Hepatic stellate cell (primary cell): ENCODE measurements around the gene VSIR.

Source experiments
- DNase-seq: peaks from one replicate; pipeline ENCODE4 v3.0.0; 2011; ENCODE audit warnings: low spot score

Gene VSIR

DNA sequence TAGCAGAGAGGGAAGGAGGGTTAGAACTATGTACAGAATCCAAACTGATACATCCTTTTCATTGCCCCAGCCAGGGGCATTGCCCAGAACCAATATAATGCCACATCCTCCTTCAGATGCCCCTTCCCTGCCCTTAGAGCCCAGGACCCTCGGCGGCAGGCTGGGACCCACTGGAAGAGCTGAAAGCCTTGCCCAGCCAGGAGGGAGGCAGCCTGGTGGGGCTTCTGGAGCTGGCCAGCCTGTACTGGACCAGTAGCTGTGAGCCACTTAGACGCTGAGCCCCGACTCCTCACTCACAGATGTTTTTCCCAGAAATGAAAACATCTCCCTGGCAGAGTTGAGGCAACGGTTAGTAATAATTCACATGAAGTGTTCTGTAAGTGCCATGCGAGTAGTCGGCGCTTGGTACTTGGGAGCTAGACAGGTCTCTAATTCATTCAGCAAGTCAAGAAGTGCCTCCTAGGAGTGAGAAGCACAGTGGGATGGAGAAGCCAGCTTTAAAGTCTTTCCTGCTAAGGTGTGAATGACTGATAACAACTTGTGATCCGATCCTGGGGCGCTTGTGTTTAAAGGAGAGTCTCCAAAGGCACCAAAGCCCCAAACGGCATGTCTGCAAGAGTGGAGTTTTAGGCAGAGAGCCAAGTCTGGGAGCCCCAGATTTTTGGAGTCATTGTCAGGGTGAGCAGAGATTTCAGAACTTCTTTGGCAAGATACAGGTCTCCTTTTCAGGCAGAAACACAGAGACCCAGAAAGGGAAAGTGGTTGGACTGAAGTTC is 9.8 kb downstream of the VSIR start:
- no peak for DNase-seq

DNA sequence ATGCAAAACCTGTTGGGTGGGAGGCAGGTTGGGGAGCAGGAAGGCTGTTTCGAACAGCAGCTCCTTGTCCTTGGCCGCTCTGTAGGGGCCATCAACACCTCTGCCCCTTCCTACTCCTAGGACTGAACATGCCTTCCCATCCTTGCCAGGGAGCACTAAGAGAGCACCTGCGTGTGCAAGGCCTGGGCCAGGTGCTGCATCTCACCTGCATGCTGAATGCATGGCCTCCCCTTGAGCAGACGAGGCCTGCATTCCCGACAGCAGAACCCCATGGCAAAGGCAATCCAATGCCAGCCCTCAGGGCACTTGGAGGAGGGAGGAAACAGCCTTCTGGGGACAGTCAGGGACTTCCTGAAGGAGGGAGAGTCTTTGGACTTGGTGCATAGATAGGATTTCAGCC is 11.0 kb downstream of the VSIR start:
- DNase-seq = no peak

DNA sequence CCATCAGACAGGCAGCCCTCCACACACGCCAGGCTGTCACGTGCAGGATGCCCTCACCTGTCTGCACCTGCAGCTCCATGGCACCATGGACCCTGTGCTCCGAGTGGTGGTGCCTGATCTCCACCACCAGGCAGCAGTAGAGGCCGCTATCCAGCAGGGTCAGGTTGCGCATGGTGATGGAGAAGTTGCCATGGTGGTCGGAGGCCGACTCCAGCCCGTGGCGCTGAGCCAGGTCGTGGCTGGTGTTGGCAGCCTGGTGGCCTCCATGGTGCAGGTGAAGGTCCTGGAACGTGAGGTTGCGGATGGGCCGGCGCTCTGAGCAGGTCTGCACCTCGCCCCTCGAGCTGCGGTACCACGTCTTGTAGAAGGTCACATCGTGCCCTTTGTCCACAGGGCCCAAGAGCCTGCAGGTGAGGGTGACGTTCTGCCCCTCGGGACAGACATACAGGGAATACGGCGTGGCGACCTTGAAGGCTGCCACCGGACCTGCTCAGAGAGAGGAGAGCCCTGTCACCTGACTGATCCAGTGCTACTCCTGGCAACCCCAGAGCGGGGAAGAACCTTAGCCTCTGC is 11.7 kb downstream of the VSIR start:
- no peak for DNase-seq

DNA sequence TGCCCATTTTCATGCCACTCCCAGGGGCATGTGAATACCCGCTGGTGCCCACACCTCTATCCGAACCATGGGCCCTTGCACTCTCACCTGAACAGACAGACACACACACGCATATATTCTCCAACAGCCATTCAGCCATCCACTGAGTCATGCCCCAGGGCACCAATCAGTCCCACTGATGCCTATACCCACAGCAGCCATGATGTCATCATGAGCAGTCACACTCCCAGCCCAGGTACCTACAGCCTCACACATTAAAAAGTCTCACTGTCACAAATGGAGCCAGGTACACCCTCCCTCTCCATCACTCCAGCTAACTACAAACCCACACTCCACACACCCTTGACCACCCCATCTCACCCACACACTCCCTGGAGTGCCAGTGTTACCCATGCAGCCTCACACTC is 12.2 kb downstream of the VSIR start:
- DNase-seq = no peak

DNA sequence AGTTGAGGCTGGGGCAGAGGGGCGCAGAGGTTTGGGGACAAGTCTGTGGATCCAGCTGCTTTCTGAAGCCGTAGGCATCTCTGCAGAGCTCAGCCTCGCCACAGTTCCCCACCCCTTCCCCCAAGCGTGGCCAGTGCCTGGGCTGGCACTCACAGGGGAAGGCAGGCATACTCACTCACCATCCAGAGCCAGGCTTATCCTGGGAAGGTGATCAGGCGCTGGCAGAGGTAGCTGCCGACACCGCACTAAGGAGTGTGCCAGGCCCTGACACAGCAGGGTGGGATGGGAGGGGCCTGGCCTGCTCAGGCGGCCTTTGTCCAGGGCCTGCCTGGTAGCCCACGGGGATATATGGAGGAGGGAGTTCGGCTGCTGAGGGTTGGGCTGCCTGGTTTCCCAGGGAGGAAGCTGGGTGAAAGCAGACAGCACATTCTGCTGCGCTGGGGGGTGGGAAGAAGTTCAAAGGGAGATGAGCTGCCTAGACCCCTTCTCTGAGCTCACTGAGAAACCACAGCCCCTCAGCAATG is 15.9 kb downstream of the VSIR start:
- DNase-seq = no peak

DNA sequence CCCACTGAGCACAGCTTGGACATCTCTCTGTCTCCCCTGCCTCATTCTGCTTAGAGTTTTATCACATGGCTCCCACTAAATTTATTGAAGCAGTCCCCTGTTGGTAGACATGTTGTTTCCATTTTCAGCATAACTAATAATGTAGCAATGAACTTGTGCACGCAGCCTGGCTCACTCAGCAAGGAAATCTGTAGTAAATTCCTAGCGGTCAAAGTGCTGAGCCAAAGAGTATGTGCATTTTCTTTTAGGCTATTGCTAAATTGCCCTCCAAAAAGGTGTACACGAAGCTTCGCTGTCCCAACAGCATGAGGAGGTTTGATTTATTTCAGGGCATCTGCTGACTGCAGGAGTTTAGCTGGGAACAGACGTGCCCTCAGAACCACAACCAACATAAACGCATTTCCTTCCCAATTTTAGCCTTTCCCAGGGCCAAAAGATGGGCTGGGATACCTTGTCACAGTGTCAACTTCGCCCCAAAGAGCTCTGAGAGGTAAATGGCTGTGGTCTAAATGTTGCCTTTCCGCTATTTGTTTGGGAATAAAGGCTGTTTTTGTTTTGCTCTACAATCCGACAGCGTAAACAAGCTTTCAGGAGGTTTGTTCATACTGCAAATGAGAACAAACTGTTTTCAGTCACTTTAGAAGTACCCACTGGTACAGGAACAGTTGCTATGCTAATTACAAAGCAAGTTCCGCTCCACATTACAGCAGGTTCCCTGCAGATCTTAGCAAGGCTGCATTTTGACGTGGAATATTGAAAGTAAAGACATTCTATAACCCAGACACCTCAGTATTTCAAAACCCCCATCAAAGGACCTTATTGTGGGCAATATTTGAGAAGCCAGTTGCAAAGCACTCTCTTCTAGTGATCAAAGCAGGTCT is 16.8 kb downstream of the VSIR start:
- no peak for DNase-seq

DNA sequence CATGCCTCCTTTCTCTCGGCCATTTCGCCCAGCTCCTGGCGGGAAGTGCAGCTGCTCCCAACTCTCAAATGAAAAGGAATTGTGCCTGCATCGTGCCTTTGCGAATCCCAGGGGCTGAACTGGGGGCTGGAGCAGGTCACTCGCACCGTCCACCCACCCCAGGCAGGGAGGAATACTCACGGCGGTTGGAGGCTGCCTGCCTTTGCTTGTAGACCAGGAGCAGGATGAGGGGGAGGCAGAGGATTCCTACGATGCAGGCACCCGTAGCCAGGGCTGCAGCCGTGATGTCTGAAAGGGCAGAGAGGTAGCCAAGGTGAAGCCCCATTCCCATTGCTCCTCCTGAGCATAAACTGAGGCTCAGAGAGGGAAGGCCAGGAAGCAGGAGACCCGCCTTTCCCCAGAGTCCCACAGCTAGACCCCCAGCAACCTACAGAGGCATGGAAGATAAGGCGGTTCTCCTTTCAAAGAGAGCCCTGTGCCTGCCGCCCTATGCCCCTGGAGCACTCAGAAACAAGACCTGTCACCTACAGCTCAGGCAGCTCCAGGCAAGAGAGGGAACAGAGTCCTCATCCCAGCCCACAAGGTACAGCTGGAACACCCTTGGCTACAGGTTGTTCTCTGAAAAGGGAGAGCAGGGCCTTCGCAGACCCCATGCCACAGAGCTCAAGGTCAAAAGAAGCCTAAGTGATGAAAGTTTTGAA is 18.0 kb downstream of the VSIR start:
- no peak for DNase-seq

DNA sequence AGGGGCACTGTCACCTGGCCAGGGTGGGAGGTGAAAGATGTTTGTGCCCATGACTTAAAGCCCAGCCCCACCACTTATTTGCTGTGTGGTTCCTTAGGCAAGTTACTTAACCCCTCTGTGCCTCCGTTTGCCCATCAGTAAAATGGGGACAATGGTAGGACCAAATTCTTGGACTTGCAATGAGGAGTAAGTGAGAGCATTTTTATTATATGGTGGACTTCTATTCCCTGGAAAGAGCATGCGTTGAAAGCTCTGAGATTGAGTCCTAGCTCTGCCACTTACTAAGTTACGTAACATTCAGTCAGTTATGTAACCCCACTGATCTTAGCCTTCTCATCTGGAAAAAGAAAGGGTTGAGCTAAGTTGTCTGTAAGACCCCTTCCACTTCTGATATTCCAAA is 18.8 kb downstream of the VSIR start:
- no peak for DNase-seq

DNA sequence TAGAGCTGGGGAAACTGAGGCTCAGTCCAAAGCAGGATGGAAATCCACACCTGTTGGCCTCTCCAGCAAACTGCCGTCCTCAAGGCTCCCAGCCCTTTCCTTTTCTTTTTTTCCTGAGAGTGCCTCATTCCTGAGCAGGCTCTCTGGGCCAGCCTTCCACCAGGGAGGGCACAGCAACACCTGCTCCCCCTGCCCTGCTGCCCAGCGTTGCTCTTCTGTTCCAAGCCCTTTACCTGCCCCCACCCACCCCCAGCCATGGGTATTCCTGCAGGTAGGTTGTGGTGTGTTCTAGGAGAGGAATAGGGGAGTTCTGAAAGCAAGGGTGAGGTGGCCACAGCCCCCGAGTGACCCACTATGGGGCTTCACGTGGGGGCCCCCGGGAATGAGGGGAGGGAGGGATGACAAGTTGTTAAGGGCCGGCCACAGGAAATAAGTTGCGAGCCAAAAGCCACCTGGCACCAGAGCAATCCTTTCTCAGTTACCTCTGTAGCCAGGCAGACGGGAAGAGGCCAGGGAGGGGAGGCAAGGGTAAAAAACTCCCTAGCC is 19.3 kb downstream of the VSIR start:
- DNase-seq = no peak

DNA sequence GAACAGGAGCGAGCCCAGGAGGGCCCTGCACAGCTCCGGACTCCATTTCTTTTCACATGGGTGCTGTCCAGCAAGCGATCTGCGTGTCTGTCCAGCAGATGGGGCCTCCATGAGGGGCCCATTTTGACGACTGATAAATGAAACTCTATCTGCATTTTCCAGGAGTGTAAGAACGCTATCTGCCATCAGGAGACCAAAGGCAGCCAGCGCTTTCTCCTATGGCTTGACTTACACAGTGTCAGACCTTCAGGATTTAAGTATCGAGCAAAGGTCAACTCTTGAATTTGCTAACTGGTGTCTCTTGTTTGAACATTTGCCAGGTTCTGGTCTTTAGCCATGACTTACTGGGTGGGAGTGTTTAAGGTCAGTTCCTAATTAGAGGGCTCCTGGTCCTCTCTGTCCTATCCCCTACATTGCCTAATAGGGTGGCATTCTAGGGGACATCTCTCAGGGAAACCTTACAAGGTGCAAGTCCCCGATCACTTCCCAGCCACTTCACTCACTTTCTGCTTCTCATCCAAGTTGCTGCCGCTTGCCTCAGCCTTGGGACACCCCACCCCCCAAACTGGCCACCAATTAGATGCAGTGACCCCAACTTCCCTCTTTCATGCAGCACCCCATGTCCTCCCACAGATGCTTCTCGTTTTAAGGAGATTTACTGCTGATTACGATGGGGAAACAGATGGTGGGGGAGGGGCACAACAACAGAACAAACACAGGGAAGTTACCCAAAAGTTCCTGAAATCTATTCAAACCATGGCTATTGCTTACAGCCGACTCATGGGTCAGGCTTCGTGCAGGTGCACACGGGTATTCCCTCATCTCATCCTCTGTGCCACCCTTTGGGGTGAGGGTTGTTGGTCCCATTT is 20.0 kb downstream of the VSIR start:
- no peak for DNase-seq

DNA sequence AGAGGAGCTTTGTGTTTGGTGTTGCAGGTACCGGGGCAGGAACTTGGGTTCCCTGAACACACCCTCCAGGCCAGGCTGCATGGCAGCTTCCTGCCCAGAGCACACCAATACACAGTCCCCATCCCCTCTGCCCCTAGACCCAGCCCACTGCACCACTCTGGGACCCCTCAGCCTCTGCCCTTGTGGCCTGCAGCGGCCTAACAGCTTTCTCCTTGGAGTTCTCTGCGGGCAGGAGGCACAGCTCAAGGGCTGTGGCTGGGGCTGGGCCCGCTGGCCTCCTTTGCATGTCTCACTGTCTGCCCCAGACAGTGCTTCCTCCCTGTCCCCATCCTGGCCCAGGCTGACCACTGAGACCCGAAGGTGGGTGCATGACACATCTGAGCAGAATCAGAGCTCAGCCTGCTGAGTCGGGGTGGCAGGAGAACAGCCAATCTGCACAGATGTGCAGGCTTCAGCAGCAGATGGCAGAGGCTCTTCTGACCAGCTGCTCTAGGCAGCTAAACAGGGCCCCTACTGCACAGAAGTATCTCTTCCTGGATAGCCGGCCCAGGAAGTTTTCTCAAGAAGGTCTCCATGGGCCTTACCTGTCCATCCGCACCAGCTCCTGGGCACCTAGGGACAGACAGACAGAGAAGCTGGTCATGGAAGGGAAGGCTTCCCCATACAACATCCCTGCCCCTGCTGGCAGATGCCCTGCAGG is 20.8 kb downstream of the VSIR start:
- DNase-seq = no peak

DNA sequence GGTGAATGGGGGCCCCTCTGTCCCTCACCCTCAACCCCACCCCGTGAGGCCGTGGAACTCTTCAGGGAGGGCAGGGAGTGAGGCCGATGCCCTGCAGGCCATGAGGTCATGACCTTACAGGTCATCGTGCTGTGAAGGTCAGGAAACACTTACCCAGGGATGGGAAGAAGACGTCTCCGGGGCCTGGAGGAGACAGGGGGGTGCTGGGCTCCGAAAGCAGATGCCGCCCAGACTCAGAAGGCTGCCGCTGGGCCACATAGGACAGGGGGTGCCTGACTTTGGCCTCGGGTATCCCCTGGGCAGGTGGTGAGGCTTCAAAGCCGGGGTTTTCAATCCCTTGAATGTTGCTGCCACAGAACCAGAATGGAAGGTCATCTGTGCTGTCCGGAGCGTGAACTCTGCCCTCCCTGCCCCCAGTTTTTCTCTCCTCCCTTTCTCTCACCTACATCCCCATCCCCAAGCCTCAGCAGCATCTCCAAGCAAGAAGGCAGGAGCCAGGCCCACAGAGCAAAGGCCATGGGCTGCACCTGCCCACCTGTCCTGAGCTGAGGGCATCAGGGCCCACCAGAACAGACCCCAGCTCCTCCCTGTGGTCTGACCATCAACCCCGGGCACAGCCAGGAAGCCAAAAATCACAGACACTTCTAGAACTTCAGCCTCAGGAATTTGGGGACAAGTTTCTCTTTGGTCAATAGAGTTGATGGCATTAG is 21.6 kb downstream of the VSIR start:
- DNase-seq = no peak

DNA sequence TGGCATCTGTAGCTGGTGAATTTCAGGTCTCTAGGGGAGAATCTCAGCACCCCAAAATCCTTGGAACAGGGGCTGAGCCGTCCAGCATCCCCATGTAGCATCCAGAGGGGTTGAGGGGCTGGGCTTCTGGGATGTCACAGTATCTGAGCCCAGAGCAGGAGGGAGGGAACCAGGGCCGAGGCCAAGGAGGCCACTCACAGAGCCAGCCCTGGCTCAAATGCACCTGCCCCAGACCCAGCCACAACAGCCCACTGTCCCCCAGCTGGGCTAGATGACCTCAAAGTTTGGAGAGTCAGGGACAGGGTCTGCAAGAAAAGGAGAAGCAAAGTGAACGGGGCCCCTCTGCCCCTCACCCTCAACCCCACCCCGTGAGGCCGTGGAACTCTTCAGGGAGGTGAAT is 22.3 kb downstream of the VSIR start:
- DNase-seq = no peak

DNA sequence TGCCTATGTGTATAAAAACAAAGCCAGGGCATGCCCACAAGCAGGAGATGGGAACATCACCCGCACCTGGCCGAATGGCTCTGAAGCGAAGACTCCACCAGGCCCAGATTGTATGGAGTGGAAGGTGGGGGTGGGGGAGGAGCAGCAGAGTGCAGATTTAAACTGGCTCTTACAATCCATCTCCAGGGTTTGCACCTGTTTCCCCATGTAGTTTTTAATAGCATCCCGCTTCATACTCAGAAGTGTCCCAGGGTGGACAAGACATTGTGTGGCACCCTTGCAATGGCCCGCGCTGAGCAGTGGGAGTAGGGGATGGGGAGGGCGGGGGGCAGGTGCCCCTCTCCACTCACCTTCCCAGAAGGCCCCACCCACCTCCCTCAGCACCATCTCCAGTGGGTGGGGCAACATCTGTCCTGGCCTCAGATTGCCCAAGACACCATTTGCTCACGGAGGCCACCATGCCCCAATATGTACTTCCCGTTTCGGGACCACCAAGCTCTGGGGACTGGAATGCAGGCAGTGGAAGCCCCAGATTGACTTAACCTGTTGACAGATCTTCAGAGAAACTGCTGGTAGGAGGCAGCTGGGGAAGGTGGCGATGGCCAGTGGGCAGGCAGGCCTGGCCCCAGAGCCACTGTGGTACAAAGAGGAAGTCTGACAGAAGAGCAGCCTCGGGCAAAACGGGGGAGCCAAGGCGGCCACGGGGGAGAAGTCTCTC is 23.0 kb downstream of the VSIR start:
- no peak for DNase-seq

DNA sequence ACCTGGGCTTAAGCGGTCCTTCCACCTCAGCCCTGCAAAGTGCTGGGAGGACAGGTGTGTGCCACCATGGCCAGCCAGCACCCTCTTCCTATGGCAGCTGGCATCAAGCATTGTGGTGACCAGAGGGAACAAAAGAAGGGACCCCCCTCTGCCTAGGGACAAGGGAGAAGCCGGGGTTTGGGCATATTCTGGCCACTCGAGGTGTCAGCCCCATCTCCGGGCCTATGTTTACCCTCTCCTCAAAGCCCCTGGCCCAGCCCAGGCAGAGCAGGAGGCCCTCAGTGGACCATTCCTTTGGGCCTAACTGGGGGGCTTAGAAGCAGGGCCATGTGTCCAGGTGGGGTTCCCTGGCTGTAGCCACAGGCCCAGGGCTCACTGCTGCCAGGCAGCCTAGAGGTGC is 23.9 kb downstream of the VSIR start:
- no peak for DNase-seq

DNA sequence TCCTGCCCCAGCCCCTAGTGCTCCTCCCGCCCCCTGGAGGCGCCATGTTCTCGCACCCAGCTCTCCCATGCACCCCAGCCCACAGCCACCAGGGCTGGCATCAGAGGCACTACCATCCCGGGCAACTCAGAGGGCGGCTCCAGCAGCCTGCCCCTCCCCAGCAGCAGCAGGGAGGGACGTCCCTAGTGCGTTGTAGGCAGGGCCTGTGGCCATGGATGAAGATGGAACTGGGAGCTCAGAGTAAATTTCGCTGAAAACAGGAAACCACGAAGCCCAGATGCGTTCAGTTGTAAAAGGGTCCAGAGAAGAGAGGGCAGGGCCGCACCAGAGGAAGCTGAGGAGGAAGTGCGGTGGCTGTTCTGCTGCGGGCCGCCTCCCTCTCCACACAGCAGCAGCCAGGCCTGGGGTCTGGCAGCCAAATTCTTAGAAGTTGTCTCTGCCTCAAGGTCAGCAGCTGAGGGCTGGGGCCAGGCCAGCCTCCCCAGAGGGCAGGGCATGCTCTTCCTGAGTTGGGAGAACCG is 24.6 kb downstream of the VSIR start:
- no peak for DNase-seq

DNA sequence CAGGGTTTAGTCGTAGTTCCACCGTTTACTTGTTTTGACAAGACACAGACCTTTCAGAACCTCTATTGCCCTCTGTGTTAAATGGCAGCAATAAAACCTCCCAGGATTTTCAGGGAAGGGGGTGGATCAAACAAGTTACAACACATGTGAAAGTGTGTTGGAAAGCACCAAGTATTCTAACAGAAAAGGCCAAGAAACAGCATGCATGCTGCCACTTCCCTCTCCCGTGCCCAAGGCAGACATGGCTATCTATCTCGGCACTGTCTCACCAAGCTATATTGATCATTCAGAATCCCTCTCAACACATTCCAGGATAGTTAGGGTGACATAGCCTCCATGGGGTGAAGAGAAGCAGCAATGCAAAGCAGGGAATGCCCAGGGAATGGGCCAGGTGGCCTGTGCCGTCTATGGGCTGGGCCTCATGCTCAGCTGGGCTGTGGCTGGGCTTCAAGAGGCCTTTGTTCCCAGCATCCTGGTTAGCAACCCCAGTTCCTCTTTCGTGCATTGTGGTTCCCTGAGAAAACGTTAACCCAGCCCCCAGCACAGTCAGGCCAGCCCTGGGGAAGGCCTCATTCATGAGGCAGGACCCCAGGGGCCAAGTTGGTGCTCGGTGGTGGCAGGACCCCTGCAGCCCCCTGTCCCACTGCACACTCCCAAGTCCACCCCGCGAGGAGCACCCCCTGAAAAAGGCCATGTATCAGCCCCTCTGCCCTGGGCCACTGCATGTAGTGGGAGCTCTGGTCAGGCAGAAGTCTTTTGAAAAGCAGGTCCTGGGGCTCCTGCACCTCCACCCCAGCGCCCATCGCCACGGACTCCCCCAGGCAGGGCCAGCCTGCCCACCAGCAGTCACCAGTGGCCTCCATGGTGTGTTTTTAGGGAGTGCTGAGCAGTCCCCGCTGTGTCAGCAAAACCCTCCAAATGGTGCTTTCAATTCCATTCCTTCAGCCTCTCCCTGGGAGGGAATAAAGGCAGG is 25.5 kb downstream of the VSIR start:
- no peak for DNase-seq
